HL-60/S4 treated with phorbol 12-myristate 13-acetate at 8.2 ng/mL for 4 days and 3 days (cell line): Measurements from ENCODE around the gene SCNN1B.
"Not testable (repeated sequence)": the region's sequence is repeated elsewhere in the genome, so short reads cannot be mapped to it uniquely, and the experiment has no call there.

Experiments used
- in situ Hi-C: fragments of 300-500 bp; cut with MboI; formaldehyde crosslinking; loops from 2 replicates; pipeline ENCODE4 v1.15.0; 2022; ENCODE audit warnings: low sequenced_read_pairs

SCNN1B gene

DNA sequence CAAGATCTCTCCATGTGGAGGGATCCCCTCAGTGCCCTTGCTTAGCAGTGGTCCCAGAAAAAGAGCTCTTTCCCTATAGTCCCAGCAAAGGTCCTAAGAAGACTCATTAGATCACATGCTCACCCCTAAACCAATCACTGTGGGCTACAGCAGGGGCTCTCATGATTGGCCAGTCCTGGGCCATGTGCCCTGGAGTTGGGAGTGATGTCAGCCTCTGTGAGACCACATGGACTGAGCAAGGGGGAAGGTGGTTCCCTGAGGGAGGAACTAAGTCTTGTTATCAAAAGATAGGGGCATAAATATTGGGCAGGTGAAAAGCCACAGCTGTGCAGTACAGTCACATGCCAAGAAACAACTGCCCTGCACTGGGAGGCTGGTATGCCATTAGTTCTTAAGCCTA lies 51.3 kb downstream of the SCNN1B start:
- in situ Hi-C loops: no loop called here

DNA sequence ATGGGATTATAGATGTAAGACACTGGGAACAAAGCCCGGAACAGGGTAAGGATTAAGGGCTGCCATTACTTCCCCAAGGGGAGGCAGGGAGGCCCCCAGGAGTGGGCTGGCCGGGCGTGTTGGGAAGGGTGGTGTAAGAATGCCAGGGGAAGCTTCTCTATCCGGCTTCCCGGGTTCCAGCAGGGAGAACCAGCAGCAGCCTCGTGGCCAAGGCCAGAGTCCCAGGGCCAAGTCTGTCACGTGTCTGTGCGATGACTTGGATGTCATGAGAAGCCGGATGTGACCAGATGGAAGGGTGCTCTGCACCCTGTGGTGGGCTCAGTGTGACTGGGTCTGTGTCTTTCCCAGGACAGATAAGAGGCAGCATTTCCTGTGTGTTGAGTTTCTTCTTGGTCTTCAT lies 52.1 kb downstream of the SCNN1B start:
- in situ Hi-C loops: no loop called here

DNA sequence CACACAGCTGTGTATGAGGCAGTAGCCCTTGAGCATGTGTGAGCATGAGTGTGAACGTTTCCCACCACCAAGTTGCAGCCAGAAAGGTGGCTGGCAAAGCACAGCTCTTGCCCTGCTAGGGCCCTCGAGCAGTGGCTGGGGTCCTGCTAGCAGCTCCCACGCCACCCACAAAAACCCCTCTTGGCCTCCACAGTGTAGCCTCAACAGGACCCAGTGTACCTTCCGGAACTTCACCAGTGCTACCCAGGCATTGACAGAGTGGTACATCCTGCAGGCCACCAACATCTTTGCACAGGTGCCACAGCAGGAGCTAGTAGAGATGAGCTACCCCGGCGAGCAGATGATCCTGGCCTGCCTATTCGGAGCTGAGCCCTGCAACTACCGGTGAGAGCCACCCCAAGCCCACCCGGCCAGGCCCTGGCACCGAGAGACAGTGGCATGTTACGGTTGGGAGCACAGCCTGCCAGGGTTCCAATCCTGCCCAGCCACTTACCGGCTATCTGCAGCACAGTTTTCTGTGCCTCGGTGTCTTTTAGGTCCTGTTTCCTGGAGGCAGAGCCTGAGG lies 53.1 kb downstream of the SCNN1B start:
- in situ Hi-C loops: no loop called here

DNA sequence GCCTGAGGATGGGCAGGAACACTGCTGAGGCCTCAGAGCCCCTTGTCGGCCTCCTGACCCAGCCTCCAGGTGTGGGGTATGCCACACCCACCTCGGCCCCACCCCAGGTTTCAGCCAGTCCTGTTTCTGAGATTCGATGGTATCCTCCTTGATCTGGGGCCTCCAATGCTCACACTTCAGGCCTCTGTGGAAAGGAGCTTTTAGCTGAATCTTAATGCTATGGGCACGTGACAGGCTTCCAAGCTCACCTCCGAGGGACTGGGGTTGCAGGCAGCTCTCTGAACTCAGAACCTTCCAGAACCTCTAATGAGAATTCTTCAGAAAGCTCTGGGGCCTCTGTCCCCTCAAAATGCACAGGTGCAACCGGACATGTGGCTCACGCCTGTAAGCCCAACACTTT lies 54.8 kb downstream of the SCNN1B start:
- in situ Hi-C loops: no loop called here

DNA sequence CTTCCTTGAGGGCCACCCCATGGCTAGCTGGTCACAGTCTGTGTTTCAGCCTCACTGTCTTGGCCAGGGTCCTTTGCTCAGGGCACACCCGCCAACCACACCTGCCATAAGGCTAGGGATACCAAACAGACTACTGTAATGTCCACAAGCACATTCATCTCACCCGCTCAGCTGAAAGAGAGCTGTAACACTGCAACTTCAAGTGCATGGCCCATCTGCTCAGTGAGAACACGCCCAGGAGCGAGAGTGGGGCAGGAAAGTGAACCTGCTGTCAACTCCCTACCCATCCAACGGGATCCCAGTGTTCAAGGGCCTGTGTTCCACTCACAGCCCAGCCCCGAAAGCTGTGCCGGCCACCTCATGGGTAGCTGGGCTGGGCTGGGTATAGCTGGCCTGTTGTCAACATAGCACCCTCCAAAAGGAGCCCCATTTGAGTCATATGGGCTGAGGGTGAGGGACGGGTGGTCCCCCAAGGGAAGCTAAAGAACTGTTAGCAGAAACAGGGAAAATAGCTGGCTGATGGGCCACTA lies 55.7 kb downstream of the SCNN1B start:
- in situ Hi-C loops: no loop called here

DNA sequence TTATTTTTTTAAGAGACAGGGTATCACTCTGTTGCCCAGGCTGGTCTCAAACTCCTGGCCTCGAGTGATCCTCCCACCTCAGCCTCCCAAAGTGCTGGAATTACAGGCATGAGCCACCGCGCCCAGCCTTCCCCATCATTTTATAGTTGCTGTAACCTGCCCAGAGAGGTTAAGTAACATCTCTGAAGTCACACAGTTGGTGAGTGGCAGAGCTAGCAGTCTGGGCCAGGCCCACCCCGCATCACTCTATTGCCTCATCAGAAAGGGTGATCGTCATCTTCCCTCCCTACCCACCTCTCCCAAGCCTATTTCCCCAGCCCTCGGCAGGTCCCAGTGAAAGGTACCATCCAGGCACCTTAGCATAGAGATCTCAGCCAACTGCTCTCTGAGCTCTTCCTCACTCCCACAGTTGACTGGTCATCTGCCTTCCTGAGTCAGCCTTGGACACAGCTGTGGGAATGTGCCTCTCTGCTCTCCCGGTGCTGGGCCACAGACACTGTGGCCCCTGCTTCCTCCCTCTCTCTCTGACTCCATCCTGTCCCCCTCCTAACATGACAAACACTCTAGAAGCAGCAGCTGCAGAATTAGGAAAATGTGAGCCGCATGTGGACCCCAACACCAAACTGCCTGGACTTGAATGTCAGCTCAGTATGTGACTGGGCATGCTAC lies 57.1 kb downstream of the SCNN1B start:
- in situ Hi-C loops: no loop called here

DNA sequence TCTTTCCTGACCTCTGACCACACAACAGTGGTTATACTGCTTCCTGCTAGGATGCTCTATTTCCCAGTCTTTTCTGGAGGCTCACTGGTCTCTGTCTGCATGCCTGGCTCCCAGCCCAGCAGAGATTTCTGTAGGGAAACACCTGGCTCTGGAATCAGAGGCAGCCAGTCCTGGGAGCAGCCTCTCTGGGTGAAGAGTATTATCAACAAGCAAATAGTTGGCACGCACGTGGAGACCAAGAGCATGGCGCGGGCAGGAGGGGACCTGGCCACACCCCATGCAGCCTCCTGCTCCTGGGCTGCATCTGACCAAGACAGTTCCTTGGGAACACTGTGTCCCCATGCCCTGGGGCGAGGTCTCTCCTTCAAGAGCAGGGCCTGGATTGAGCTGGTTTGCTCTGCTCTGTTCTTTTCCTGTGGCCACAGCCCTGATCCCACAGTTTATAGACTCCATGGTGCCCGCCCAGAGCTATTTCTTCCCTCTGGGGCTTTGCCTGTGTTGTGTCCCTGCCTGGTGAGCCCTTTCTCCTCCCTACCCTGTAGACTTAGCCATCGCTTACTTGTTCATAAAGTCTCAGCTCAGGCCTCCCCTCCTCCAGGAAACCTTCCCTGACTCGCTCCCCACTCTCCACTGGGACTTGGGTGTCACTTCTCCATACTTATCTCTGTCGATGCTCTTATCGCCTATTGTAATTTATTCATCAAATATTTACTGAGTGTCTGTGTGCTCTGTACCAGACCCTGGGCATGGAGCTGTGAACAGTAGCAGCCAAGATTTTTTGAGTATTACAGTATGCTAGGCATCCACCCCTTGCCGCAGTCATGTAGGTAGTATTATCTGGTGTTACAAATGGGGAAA lies 60.6 kb downstream of the SCNN1B start:
- in situ Hi-C loops: no loop called here

DNA sequence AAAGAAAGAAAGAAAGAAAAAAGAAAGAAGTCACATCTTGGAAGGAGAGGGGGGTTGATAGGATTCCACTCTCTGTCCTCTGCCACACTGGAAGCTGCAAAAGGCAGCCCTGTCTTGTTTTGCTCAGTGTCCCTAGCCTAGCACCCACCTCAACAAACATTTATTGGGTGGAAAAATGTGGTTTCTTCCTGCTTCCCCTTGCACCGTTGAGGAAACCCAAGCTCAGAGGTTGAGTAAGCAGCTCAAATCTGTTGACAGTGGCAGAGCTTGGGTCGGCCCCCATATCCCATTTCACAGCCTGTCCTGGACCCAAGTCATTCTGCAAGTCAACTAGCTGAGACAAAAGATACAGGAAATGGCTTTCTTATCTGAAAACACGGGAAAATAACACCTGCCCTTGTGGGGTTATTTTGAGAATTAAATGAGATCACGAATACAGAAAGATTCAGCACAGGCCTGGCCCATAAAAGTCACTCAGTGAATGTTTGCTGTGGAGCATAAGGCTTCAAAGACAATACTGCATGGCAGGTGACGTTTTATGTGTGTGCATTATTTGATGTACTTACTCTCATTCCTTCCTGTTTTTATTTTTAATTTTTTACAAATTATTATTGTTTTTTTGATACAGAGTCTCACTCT lies 63.6 kb downstream of the SCNN1B start:
- in situ Hi-C loops: no loop called here

DNA sequence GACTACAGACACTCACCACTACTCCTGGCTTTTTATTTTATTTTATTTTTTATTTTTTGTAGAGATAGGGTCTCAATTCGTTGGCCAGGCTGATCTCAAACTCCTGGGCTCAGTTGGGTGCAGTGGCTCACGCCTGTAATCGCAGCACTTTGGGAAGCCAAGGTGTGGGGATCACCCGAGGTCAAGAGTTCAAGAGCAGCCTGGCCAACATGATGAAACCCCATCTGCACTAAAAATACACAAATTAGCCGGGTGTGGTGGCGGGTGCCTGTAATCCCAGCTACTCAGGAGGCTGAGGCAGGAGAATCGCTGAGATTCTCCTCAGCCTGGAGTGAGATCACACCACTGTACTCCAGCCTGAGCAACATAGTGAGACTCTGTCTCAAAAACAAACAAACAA lies 64.2 kb downstream of the SCNN1B start:
- in situ Hi-C loops: not testable (repeated sequence)

DNA sequence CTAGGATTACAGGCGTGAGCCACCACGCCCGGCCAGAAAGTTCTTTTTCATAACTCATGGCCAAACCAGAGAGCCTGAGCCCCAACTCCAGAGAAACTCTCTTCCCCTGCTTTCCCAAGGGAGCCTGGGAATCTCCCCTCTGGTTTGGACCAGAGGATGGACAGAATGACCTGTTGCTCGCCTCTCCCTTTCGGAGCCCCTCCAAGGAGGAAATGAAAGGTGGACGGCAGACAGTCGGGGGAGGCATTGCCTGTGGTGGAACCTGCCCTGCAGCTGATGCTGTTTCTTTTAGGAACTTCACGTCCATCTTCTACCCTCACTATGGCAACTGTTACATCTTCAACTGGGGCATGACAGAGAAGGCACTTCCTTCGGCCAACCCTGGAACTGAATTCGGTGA lies 65.5 kb downstream of the SCNN1B start:
- in situ Hi-C loops: no loop called here

DNA sequence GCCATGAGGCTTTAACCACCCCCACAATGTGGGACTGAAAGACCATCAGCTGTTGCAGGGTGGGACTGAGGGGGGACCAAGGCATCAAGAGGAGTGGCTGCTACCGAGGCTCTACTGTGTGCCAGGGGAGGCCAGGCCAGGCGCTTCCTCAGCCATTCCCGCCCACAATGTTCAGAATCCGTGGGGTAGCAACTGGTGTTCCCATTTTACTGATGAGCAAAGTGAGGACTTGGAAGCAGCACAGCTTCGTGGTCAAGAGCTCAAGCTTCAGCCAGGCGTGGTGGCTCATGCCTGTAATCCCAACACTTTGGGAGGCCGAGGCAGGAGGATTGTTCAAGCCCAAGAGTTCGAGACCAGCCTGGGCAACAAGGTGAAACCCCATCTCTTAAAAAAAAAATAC lies 65.9 kb downstream of the SCNN1B start:
- in situ Hi-C loops: no loop called here

DNA sequence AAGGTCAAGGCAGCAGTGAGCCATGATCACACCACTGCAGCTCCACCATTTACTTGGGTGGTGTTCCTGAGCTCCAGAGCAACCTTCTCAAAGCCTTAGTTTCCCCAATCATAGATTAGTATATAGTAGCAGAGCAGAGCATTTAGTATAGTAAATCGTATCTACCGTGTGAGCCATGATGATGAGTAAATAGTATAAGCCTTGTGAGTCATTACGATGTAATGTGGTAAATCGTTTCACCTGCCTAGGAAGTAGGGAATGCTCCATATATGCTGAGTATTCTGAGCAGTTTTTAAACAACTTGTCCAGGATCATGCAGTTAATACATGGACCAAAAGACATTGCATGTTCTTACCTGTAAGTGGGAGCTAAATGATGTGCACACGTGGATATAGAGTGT lies 66.4 kb downstream of the SCNN1B start:
- in situ Hi-C loops: no loop called here

DNA sequence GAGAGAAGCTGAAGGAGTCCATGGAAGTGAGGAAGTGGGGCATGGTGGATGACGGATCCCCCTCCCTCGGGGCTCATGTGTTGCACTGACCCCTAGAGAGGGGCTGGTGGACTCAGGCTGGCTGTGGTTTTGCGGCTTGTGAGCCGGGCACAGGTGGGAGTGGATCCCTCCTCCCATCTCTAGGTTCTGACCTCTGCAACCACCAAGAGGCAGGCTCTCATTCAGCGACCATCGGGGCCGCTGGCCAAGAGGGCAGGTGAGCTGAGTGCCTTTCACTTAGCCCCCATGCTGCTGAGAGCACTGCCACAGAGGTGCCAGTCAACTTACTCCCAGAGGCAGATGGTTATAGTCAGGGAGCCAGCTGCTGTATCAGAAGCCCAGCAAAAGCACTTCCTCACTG lies 67.3 kb downstream of the SCNN1B start:
- in situ Hi-C loops: no loop called here

DNA sequence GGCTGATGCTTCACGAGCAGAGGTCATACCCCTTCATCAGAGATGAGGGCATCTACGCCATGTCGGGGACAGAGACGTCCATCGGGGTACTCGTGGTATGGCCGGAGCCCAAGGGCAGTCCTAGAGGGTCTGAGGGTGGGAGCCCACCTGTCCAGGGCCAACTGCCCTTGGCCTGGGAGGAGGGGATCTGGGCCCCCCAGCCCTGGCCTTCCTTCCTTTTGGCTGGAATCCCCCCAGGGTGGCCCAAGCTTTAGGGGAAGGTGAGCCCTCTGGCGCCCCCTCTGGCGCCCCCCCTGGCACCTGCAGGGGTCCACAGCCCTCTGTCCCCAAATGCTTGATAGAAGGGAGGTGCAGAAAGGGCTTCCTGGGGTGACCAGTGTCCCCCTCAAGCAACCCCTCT lies 69.3 kb downstream of the SCNN1B start:
- in situ Hi-C loops: no loop called here

DNA sequence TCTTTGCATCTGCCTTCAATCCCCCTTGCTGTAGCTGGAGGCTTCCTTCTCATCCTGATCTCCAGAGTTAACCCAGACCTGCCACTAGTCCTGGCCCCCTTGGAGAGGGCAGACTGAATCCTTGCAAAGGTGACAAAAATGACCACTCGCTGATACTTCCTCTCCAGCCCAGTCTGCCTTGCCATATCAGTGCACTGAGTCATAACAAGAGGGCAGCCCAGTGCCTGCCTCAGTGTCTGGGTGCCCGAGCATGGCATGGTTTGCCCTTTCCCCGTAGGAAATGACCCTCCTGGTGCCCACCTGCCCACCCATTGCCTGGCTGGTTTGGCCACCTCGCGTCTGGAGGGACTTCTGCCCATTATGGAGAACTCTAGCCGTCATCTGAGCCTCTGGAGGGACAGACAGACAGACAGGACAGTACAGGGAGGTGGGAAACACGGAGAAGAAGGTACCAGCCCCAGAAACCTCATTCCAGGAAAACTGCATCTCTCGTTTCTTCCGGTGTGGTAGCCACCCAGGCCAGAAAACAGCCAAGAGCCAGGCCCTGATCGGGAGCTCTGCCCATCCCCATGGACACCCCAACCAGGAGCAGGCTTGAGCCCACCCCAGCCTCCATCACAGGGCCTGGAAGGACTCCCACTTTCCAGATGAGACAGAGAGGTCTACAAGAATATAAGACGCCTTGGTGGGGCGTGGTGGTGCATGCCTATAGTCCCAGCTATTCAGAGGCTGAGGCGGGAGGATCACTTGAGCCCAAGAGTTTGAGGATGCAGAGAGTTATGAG lies 71.5 kb downstream of the SCNN1B start:
- in situ Hi-C loops: no loop called here

DNA sequence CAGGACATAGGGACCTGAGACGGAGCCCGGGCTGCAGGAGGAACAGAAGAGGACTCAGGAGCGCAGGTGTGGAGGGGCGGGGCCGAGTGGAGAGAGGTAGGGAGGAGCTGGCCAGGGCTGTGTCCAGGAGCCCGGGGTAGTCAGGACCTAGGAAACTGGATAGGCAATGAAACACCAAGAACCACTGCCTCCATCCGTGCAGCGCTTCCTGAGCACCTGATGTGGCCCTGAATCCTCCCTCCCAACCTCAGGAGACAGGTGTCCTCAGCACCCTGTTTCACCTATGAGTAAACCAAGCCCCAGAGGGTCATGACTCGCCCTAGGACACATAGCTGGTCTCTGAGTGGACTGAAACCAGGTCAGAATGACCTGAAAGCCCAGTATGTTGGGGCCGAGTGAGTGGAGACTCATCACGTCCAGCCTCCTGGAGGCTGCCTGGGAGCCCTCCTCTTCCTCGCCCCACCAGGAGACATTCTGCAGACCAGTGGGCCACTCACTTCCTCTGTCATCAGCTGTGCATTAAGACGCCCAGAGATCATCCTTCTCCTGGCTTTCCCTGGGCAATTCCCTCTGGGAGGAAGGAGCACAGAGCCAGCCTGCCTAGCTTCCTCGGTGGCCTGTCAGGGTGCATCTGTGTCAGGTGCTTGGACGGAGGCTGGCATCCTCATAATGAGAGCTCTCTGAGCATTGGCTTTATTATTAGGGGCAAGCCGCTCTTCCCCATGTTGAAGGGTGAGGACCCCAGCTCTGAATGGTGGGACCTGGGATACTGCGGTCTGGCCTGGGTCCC lies 72.8 kb downstream of the SCNN1B start:
- in situ Hi-C loops: no loop called here

DNA sequence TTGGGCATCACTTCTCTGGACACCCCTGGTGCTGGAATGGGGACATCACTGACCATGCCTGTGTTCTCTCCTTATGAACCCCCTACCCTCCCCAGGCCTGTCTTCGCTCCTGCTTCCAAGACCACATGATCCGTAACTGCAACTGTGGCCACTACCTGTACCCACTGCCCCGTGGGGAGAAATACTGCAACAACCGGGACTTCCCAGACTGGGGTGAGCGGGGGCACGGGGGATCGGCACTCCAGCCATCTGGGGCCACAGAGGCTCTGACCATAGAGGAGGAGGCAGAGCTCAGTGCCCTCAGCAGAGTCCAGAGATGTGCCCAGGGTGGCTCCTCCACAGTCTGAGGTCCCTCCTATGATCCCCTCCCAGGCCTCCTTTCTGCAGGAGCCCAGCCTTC lies 73.5 kb downstream of the SCNN1B start:
- in situ Hi-C loops: no loop called here

DNA sequence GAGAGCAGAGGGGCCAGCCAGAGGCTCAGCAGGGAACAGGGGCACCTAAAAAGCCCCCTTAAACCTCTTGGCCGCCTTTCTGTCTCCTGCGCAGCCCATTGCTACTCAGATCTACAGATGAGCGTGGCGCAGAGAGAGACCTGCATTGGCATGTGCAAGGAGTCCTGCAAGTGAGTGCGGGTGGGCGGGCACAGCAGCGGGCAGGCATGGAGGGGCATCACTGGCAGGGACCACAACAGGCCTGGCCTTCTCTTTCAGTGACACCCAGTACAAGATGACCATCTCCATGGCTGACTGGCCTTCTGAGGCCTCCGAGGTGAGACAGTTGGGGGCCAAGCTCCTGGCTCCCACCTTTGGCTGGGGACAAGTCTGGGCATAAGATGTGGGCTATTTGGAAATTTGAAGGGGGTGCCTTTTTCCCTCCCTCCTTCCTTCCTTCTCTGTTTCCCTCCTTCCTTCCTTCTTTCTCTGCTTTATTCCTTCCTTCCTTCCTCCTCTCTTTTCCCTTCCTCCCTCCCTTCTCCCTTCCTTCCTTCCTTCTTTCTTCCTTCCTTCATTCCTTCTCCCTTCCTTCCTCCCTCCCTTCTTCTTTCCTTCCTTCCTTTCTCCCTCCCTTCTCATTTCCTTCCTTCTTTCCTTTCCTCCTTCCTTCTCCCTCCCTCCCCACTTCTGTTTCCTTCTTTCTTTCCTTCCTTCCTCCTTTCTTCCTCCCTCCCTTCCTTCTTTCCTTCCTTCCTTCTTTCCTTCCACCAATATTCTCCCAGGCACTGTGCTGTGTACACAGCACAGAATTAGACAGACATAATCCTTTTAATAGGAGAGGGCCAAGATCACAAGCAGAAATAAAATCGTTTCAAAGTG lies 75.2 kb downstream of the SCNN1B start:
- in situ Hi-C loops: no loop called here

DNA sequence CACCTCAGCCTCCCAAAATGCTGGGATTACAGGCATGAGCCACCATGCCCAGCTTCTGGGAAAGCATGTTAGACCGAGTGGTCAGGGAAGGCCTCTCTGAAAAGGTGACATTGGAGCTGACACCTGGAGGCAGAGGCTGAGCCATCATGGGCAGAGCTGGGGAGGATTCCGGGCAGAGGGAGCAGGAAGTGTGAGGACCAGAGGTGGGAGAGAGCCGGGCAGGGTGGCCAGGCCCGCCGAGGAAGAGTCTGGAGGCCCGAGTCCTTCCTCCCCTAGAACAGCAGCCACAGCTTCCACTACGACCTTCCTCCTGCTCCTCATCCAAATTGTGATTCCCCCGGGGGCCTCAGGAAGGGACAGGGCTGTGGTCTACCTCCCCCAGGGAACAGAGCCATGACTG lies 76.2 kb downstream of the SCNN1B start:
- in situ Hi-C loops: no loop called here
